ENCODE measurements around the gene HEPN1.

- no peak for TF ChIP-seq CTCF (conservative IDR thresholded peaks at IDR 0.05; ENCODE audit: low read depth, low read length)
- no peak for TF ChIP-seq EZH2 (IDR thresholded peaks at IDR 0.05; ENCODE audit: borderline replicate concordance, low read depth, low read length, poor library complexity, severe bottlenecking)
Observed at GRCh38 chr11:124879493-124880289, 39.4 kb upstream of the HEPN1 start.

All from A673 (cell line).